ENCODE measurements around the gene TTLL11. TPM values are rescaled to one million over a fixed set of nuclear protein-coding genes. Genes with fewer than 3 reads are reported as not detected.

The TTLL11 gene
- polyA plus RNA-seq, 1 donor (not counting 4 experiments of a cell fraction or from before 2014, with no cell fraction given) = 8.0 TPM

DNA sequence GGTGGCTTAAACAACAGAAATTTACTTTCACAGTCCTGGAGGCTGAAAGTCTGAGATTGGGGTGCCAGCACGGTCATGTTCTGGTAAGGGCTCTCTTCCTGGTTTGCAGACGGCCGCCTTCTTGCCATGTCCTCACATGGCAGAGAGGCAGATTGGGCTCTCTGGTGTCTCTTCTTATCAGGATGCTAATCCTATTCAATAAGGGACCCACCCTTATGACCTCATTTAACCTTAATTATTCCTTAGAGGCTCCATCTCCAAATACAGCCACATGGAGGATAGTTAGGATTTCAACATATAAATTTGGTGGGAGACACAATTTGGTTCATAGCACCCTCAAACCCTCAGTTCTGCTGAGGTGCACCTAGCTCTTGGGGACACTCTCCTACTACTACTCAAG lies 261.2 kb downstream of the TTLL11 start:
- Histone ChIP-seq H3K4me1 (ENCODE audit: control insufficient read depth, extremely low read depth, insufficient read depth, low read length) (no peaks in the 10 kb centered on the region), H3K9ac (ENCODE audit: control insufficient read depth, extremely low read depth, insufficient read depth, low read length) (no peak overlapping the region), H3K27me3 (ENCODE audit: control insufficient read depth, extremely low read depth, insufficient read depth, low read length) (no peaks in the 10 kb centered on the region), H2AFZ (ENCODE audit: control insufficient read depth, low read length) (no peak overlapping the region), H3K79me2 (ENCODE audit: control insufficient read depth, insufficient read depth, low read length) (no peaks in the 10 kb centered on the region), H3K36me3 (ENCODE audit: control insufficient read depth in 2 of 2, extremely low read depth in 1 of 2, insufficient read depth in 2 of 2, low read length in 2 of 2) (peaks cover 0 to 3% of the 10 kb centered on the region in 2 experiments), H4K20me1 (ENCODE audit: control insufficient read depth, extremely low read depth, insufficient read depth, low read length) (peaks cover 5% of the 10 kb centered on the region), H3K4me2 (ENCODE audit: control insufficient read depth, extremely low read depth, insufficient read depth, low read depth, low read length) (no peak overlapping the region), H3K9me1 (ENCODE audit: control insufficient read depth, extremely low read depth, insufficient read depth, low read length) (no peaks in the 10 kb centered on the region), H3K9me3 (ENCODE audit: control insufficient read depth, low read depth, low read length) (no peaks in the 10 kb centered on the region), H3K27ac (ENCODE audit: control insufficient read depth, insufficient read depth, low read length) (no peak overlapping the region), H3K4me3 (ENCODE audit: control insufficient read depth in 2 of 3, extremely low read depth in 1 of 3, insufficient read depth in 2 of 3, low read depth in 1 of 3, low read length in 3 of 3) (no peak overlapping the region)
- dilution Hi-C loops (cut with MboI; ENCODE audit: extremely low pct_ligation_motif_present, low sequenced_read_pairs) = no loop called here
- FAIRE-seq (no peak), DNase-seq (ENCODE audit: low read depth, low spot score) (no peak)
- TF ChIP-seq EZH2 (IDR thresholded peaks at IDR 0.05; ENCODE audit: low read length) = no peak
- TF ChIP-seq, protein P1, sequence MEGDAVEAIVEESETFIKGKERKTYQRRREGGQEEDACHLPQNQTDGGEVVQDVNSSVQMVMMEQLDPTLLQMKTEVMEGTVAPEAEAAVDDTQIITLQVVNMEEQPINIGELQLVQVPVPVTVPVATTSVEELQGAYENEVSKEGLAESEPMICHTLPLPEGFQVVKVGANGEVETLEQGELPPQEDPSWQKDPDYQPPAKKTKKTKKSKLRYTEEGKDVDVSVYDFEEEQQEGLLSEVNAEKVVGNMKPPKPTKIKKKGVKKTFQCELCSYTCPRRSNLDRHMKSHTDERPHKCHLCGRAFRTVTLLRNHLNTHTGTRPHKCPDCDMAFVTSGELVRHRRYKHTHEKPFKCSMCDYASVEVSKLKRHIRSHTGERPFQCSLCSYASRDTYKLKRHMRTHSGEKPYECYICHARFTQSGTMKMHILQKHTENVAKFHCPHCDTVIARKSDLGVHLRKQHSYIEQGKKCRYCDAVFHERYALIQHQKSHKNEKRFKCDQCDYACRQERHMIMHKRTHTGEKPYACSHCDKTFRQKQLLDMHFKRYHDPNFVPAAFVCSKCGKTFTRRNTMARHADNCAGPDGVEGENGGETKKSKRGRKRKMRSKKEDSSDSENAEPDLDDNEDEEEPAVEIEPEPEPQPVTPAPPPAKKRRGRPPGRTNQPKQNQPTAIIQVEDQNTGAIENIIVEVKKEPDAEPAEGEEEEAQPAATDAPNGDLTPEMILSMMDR (optimal IDR thresholded peaks at IDR 0.05 in 1 of 3, IDR thresholded peaks at IDR 0.05 in 1 of 3, conservative IDR thresholded peaks at IDR 0.05 in 1 of 3; ENCODE audit: extremely low read depth in 1 of 3, insufficient read depth in 2 of 3, low read length in 3 of 3) = no peak

- H3K9me1 ChIP-seq (ENCODE audit: control insufficient read depth, extremely low read depth, insufficient read depth, low read length) = no peaks in the 10 kb centered on the region
- DNase-seq (ENCODE audit: low read depth, low spot score) (no peak), FAIRE-seq (no peak)
- H3K9me3 ChIP-seq (ENCODE audit: control insufficient read depth, low read depth, low read length) = no peaks in the 10 kb centered on the region
- no peak overlapping the region for H2AFZ ChIP-seq (ENCODE audit: control insufficient read depth, low read length)
- H3K27me3 ChIP-seq (ENCODE audit: control insufficient read depth, extremely low read depth, insufficient read depth, low read length) = no peaks in the 10 kb centered on the region
- H3K9ac ChIP-seq (ENCODE audit: control insufficient read depth, extremely low read depth, insufficient read depth, low read length) = no peak overlapping the region
- H3K4me3 ChIP-seq (ENCODE audit: control insufficient read depth in 2 of 3, extremely low read depth in 1 of 3, insufficient read depth in 2 of 3, low read depth in 1 of 3, low read length in 3 of 3) = no peak overlapping the region
- peaks cover 0 to 3% of the 10 kb centered on the region in 2 experiments for H3K36me3 ChIP-seq (ENCODE audit: control insufficient read depth in 2 of 2, extremely low read depth in 1 of 2, insufficient read depth in 2 of 2, low read length in 2 of 2)
- H3K4me1 ChIP-seq (ENCODE audit: control insufficient read depth, extremely low read depth, insufficient read depth, low read length) = no peaks in the 10 kb centered on the region
- dilution Hi-C loops (cut with MboI; ENCODE audit: extremely low pct_ligation_motif_present, low sequenced_read_pairs) = no loop called here
- no peak for TF ChIP-seq EZH2 (IDR thresholded peaks at IDR 0.05; ENCODE audit: low read length)
- TF ChIP-seq, protein P1 (optimal IDR thresholded peaks at IDR 0.05 in 1 of 3, IDR thresholded peaks at IDR 0.05 in 1 of 3, conservative IDR thresholded peaks at IDR 0.05 in 1 of 3; ENCODE audit: extremely low read depth in 1 of 3, insufficient read depth in 2 of 3, low read length in 3 of 3) = no peak
- no peaks in the 10 kb centered on the region for H3K79me2 ChIP-seq (ENCODE audit: control insufficient read depth, insufficient read depth, low read length)
- peaks cover 5% of the 10 kb centered on the region for H4K20me1 ChIP-seq (ENCODE audit: control insufficient read depth, extremely low read depth, insufficient read depth, low read length)
- H3K27ac ChIP-seq (ENCODE audit: control insufficient read depth, insufficient read depth, low read length) = no peak overlapping the region
- no peak overlapping the region for H3K4me2 ChIP-seq (ENCODE audit: control insufficient read depth, extremely low read depth, insufficient read depth, low read depth, low read length)
These were observed 262.5 kb downstream of the TTLL11 start for GRCh38 chr9:121830441-121831140.

Measured in keratinocyte (primary cell).